ENCODE results near the gene SPDYE6. TPM values are rescaled to one million over a fixed set of nuclear protein-coding genes. Genes with fewer than 3 reads are reported as not detected.
A peak's percentile ranks its signal among the peaks of the same experiment; 100 is the strongest.
"Not testable (repeated sequence)": the region's sequence is repeated elsewhere in the genome, so short reads cannot be mapped to it uniquely, and the experiment has no call there.

The SPDYE6 gene
- total RNA-seq = not detected
- polyA plus RNA-seq = not detected

- no CpG with 5 or more reads among the region's 6 CpGs for WGBS
- not testable (repeated sequence) for H3K27ac ChIP-seq (ENCODE audit: low read depth); H3K4me3 ChIP-seq (ENCODE audit: low read depth, low read length); H3K4me1 ChIP-seq (ENCODE audit: insufficient read depth); H3K36me3 ChIP-seq (ENCODE audit: insufficient read depth); DNase-seq (ENCODE audit: extremely low spot score)
These were observed at the start of gene SPDYE6 for GRCh38 chr7:102356344-102356743. Gene SPDYE6 (minus strand): TSS chr7:102356444. CDS start chr7:102356023, 421 bp downstream.

GRCh38 chr7:102404862-102405188 is 48.6 kb upstream of the SPDYE6 start:
- not testable (repeated sequence) for H3K27ac ChIP-seq (ENCODE audit: low read depth); H3K4me3 ChIP-seq (ENCODE audit: low read depth, low read length); DNase-seq (ENCODE audit: extremely low spot score); H3K4me1 ChIP-seq (ENCODE audit: insufficient read depth); H3K36me3 ChIP-seq (ENCODE audit: insufficient read depth)
- 95% methylated on average over 5 of the region's 5 CpGs for WGBS

- no peak for DNase-seq (ENCODE audit: extremely low spot score)
- WGBS = 72% methylated on average over 15 of the region's 15 CpGs
- H3K36me3 ChIP-seq (ENCODE audit: insufficient read depth) = peaks cover 2% of the 10 kb centered on the region
- no peak overlapping the region for H3K4me3 ChIP-seq (ENCODE audit: low read depth, low read length)
- no peaks in the 10 kb centered on the region for H3K4me1 ChIP-seq (ENCODE audit: insufficient read depth)
- H3K27ac ChIP-seq (ENCODE audit: low read depth) = no peak overlapping the region
These were observed 48.0 kb upstream of the SPDYE6 start for GRCh38 chr7:102404005-102404861.

GRCh38 chr7:102403563-102403962 is 47.3 kb upstream of the SPDYE6 start:
- no peak overlapping the region for H3K4me3 ChIP-seq (ENCODE audit: low read depth, low read length)
- no peak overlapping the region for H3K27ac ChIP-seq (ENCODE audit: low read depth)
- H3K4me1 ChIP-seq (ENCODE audit: insufficient read depth) = no peaks in the 10 kb centered on the region
- WGBS = 98% methylated on average over 3 of the region's 3 CpGs
- no peak for DNase-seq (ENCODE audit: extremely low spot score)
- H3K36me3 ChIP-seq (ENCODE audit: insufficient read depth) = peaks cover 2% of the 10 kb centered on the region

GRCh38 chr7:102400360-102400759 is 44.1 kb upstream of the SPDYE6 start:
- H3K27ac ChIP-seq (ENCODE audit: low read depth) = no peak overlapping the region
- 91% methylated on average over 5 of the region's 5 CpGs for WGBS
- no peaks in the 10 kb centered on the region for H3K4me1 ChIP-seq (ENCODE audit: insufficient read depth)
- H3K4me3 ChIP-seq (ENCODE audit: low read depth, low read length) = no peak overlapping the region
- DNase-seq (ENCODE audit: extremely low spot score) = no peak
- no peaks in the 10 kb centered on the region for H3K36me3 ChIP-seq (ENCODE audit: insufficient read depth)

- 96% methylated on average over 8 of the region's 8 CpGs for WGBS
- Histone ChIP-seq H3K36me3 (ENCODE audit: insufficient read depth) (no peaks in the 10 kb centered on the region), H3K27ac (ENCODE audit: low read depth) (no peak overlapping the region), H3K4me3 (ENCODE audit: low read depth, low read length) (no peak overlapping the region), H3K4me1 (ENCODE audit: insufficient read depth) (no peaks in the 10 kb centered on the region)
- DNase-seq (ENCODE audit: extremely low spot score) = no peak
These were observed 42.3 kb upstream of the SPDYE6 start for GRCh38 chr7:102398543-102398942.

GRCh38 chr7:102396710-102397019 is 40.4 kb upstream of the SPDYE6 start:
- DNase-seq (ENCODE audit: extremely low spot score) = no peak
- under 1% methylated on average over 12 of the region's 12 CpGs for WGBS
- H3K4me3 ChIP-seq (ENCODE audit: low read depth, low read length) = peak overlapping the region; percentile 74
- H3K36me3 ChIP-seq (ENCODE audit: insufficient read depth) = no peaks in the 10 kb centered on the region
- peak overlapping the region; percentile 85 for H3K27ac ChIP-seq (ENCODE audit: low read depth)
- H3K4me1 ChIP-seq (ENCODE audit: insufficient read depth) = no peaks in the 10 kb centered on the region

GRCh38 chr7:102395873-102396709 is 39.8 kb upstream of the SPDYE6 start, which contains the start of gene PRKRIP1:
Gene PRKRIP1 (plus strand): TSS chr7:102396363. CDS start chr7:102396412, 49 bp downstream.
- WGBS = under 1% methylated on average over 57 of the region's 59 CpGs
- peak within 1 kb of the TSS; percentile 85 for H3K27ac ChIP-seq (ENCODE audit: low read depth)

GRCh38 chr7:102395592-102395872 is 39.3 kb upstream of the SPDYE6 start:
- no peak for DNase-seq (ENCODE audit: extremely low spot score)
- Histone ChIP-seq H3K4me1 (ENCODE audit: insufficient read depth) (no peaks in the 10 kb centered on the region), H3K36me3 (ENCODE audit: insufficient read depth) (no peaks in the 10 kb centered on the region), H3K27ac (ENCODE audit: low read depth) (peak overlapping the region; percentile 58), H3K4me3 (ENCODE audit: low read depth, low read length) (peak overlapping the region; percentile 74)
- 6% methylated on average over 9 of the region's 9 CpGs for WGBS

More at GRCh38 chr7:102395873-102396709, 39.8 kb upstream of the SPDYE6 start, which contains the start of gene PRKRIP1:
- Histone ChIP-seq H3K4me3 (ENCODE audit: low read depth, low read length) (peak within 1 kb of the TSS; percentile 74), H3K4me1 (ENCODE audit: insufficient read depth) (no peaks in the 10 kb centered on the region), H3K36me3 (ENCODE audit: insufficient read depth) (no peaks in the 10 kb centered on the region)
- peak; percentile 84 for DNase-seq (ENCODE audit: extremely low spot score)

GRCh38 chr7:102393467-102393866 is 37.2 kb upstream of the SPDYE6 start:
- Histone ChIP-seq H3K4me1 (ENCODE audit: insufficient read depth) (no peaks in the 10 kb centered on the region), H3K36me3 (ENCODE audit: insufficient read depth) (no peaks in the 10 kb centered on the region), H3K27ac (ENCODE audit: low read depth) (no peak overlapping the region), H3K4me3 (ENCODE audit: low read depth, low read length) (no peak overlapping the region)
- DNase-seq (ENCODE audit: extremely low spot score) = no peak
- WGBS = 89% methylated on average over 9 of the region's 9 CpGs

GRCh38 chr7:102392330-102392729 is 36.1 kb upstream of the SPDYE6 start:
- 96% methylated on average over 1 of the region's 1 CpG for WGBS
- no peak overlapping the region for H3K4me3 ChIP-seq (ENCODE audit: low read depth, low read length)
- no peak for DNase-seq (ENCODE audit: extremely low spot score)
- H3K4me1 ChIP-seq (ENCODE audit: insufficient read depth) = no peaks in the 10 kb centered on the region
- H3K27ac ChIP-seq (ENCODE audit: low read depth) = no peak overlapping the region
- no peaks in the 10 kb centered on the region for H3K36me3 ChIP-seq (ENCODE audit: insufficient read depth)

GRCh38 chr7:102390697-102391484 is 34.6 kb upstream of the SPDYE6 start:
- H3K36me3 ChIP-seq (ENCODE audit: insufficient read depth) = no peaks in the 10 kb centered on the region
- 66% methylated on average over 12 of the region's 12 CpGs for WGBS
- H3K4me1 ChIP-seq (ENCODE audit: insufficient read depth) = no peaks in the 10 kb centered on the region
- DNase-seq (ENCODE audit: extremely low spot score) = no peak
- H3K4me3 ChIP-seq (ENCODE audit: low read depth, low read length) = no peak overlapping the region
- H3K27ac ChIP-seq (ENCODE audit: low read depth) = no peak overlapping the region

GRCh38 chr7:102389810-102390209 is 33.6 kb upstream of the SPDYE6 start:
- Histone ChIP-seq H3K4me3 (ENCODE audit: low read depth, low read length) (no peak overlapping the region), H3K4me1 (ENCODE audit: insufficient read depth) (no peaks in the 10 kb centered on the region), H3K27ac (ENCODE audit: low read depth) (no peak overlapping the region), H3K36me3 (ENCODE audit: insufficient read depth) (no peaks in the 10 kb centered on the region)
- no peak for DNase-seq (ENCODE audit: extremely low spot score)
- 87% methylated on average over 3 of the region's 3 CpGs for WGBS

All from urinary bladder (tissue), 4 donors.